D341Med (cell line): ENCODE results near the gene NPC1L1.
"Not testable (repeated sequence)": the region's sequence is repeated elsewhere in the genome, so short reads cannot be mapped to it uniquely, and the experiment has no call there.

Experiments
- DNase-seq: peaks from one replicate; pipeline ENCODE4 v3.0.0; 2012; ENCODE audit warnings: low spot score

The NPC1L1 gene

DNA sequence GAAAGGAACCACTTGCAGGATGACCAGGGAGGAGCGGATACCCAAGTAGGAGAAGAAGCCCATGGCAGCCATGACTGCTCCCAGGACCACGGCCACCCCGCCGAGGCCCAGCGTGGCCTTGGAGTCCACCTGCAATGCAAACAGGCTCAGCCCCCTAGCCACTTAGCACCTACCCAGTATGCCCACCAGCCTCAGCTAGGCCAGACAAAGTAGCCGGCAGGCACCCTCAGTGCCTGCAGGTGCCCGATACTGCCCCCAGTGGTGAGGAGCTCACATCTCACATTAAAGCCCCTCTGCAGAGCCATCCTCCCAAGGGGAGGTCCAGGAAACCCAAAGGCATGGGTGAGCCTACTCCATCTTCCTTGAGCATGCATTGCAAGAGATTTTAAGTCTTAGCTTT is 6.6 kb downstream of the NPC1L1 start:
- peak; percentile 86 for DNase-seq

DNA sequence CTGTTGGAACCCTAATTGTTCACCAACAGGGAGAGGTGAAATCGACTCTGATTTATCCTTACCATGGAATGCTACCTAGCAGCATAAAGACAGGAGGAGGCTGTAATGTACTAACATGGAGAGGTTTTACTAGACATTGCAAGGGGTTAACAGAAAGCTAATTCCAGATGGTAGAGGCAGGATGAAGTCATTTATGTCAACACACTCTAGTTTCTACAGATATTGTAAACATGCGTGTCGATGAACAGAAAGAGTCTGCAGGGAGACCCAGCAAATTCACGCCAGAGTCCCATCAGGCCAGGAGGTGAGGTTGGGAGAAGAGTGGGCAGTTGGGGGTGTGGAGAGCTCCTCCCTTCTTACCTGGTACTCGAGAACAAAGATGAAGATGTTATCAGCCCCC is 7.0 kb downstream of the NPC1L1 start:
- DNase-seq = no peak

DNA sequence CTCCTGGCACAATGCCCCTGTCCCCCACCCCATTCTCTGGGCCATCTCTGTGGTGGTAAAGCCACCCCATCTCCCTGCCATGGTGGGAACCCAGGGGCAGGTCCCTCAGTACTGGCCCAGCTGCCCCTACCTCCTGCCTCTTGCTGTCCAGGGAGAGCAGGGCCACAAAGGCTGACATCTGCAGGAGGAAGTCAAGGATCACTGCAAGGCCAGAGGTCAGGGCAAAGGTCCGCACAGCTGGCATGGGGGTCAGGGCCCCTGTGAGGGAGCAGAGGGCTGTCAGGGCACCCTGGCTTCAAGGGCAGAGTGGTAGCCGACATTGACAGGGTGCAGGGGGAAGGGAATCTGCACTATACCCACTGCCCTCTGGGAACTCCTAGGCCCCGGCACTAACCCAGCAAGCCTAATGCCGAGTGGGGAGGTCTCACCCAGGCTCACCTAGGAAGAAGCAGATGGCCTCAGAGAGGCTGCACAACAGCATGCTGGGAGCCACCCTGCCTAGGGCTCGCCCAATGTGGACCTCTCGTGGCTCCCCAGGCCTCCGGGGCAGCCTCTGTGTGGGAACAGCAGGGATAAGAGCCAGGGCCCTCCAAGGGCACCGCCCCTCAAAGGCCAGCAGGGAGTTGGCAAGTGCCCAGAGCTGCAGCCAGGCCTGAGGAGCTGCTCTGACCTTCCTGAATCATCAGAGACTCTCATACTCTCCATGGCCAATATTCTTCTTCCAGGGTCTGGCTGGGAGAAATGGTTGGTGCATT is 7.7 kb downstream of the NPC1L1 start:
- peak; percentile 30 for DNase-seq

DNA sequence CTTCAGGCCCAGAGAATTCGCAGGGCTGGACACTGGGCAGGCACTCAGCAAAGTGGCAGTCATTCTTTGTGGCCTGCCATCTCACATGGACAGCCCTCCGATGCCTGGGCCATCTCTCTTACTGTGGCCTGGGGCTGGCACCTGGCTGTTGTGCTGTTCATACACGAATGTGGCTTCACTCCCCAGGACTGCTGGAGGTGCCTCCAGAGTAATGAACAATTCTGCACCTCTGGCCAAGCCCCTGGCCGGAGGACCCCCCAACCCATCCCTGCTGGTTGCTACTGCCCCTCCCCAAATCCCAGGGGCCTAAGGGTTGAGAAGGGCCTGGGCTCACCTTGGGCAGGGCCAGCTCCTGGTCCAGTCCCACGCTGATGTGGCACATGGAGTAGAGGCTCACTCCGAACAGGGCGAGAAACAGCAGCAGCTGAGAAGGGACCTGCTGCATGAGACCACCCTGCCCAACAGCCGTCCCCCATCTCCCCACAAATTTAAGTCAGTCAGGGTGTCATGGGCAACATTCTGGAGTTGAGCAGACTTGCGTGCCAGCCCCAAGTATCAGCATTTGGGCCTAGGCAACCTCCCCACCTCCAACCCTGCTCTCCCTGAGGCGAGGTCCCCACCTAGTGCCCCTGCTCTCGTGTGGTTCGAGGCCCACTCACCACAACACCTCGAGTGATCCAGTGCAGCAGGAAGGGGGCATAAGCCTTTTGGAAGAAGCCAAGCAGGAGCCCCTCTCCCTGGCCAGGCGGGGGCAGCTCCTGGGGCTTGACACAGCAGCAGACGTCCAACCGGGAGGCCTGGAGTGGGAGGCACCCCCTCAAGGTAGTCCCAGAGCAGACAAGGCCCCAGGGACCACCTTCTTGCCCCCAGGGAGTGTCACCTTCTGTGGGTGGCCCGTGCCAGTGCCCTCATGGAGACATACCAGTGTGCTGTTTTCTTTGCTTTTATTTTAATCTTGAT is 9.4 kb downstream of the NPC1L1 start:
- DNase-seq = peak; percentile 24

DNA sequence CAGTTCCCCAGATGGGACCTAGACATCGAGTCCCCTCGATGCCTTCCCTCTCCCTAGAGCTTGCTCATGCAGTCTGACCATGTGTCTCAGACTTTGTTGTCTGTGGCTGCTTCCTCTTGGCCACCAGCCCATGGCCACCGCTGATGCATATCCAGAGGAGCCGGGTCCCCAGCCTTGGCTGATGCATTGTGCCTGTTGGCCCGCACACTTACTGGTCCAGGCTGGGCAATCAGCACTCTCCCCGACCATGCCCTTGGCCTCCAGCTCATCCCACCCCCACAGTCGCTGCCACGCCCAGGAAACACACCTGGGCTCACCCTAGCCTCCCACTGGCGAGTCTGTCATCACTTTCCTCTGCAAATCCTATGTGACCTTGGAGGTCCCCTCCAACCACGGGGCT is 10.1 kb downstream of the NPC1L1 start:
- DNase-seq = peak; percentile 18

DNA sequence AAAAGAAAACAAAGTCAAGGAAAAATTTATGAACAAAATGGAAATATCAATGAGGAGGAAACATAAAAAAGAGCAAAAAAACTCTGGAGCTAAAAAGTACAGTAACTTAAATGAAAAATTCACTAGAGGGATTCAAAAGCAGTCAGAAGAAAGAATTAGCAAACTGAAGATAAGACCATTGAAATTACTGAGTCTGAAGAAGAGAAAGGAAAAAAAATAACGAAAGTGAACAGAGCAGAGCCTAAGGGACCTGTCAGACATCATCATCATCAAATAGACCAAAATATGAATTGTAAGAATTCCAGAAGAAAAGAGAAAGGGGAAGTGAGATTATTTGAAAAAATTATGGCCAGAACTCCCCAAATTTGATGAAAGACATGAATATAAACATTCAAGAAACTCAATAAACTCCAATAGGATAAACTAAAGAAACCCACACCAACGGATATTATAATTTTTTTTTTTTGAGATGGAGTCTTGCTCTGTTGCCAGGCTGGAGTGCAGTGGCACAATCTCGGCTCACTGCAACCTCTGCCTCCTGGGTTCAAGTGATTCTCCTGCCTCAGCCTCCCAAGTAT is 16.2 kb downstream of the NPC1L1 start:
- no peak for DNase-seq

DNA sequence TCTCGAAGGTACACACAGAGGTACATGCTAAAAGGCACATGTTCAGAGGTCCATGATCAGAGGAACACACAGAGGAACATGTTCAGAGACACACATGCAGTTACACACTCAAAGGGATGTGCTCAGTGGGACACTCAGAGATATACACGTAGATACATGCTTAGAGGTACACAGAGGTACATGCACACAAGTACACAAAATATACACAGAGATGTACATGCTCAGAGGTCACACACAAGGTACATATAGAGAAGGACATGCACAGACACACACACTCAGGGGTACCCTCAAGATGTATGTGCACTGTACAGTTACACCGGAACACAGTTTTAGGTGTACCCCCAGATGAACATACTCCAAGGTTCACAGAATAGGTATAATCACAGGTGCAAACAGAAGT is 18.8 kb downstream of the NPC1L1 start:
- no peak for DNase-seq

DNA sequence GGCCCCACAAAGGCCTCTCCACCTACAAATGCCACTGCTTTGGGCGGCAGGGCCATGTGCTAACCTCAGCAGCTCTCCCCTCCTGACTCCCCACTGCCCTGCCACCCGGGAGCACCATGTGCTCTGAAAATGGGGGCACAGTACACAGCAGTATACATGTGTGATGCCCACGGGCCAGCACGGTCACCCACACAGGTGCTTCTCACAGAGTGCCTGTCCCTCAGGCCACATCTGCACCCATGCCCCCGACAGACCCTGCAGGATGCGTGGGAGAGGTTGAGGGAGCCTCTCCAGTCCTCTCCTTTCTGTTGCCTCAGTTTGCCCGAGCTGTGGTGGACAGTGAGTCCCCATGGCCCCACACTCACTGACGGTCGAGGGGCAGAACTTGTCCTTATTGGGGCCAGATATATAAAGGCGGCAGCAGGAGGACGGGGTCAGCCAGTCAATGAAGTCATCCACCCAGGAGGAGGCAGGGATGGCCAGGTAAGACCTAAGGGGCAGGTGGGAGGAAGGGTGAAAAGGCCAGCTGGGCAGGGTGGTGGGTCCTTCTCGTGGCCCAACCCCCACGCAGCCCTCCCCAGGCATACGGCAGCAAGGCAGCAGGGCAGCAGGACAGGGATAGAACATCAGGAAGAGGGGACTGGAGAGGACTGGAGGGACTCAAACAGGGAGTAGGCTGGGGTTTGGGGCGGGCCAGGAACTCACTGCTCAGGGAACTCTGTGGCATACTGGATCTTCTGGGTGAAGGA is 19.6 kb downstream of the NPC1L1 start:
- no peak for DNase-seq

DNA sequence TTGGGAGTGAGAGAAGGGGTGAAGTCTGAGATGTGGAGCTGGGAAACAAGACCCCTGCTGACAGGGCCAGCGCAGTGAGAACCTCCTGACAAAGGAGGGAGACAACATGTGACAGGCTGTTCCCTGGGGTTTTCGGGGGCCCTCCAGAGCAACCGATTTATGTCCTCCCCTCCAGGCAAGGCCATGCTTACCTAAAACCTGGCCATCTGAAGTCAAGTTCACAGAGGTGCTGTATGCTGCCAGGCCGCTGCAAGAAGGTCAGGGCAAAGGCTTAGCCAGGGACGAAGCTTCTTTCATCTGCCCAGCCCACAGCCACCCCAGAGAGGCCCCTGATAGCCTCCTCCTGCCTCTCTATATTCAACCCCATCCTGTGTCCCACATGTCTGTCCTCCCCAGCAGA is 20.6 kb downstream of the NPC1L1 start:
- no peak for DNase-seq

DNA sequence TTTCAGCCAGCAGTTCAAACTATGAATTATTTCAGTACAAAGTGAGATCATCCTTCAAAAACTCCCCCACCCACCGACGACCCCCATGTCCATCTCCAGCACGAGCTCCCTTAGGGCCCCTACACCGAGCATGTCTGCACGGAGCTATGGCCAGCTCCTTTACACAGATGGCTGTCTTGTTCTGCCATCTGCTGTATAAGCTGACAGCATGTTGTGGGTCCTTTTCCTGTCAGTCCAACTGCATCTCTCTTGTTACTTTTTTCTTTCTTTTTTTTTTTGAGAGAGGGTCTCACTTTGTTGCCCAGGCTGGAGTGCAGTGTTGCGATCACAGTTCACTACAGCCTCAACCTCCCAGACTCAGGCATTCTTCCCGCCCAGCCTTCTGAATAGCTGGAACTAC is 21.6 kb downstream of the NPC1L1 start:
- peak; percentile 28 for DNase-seq

DNA sequence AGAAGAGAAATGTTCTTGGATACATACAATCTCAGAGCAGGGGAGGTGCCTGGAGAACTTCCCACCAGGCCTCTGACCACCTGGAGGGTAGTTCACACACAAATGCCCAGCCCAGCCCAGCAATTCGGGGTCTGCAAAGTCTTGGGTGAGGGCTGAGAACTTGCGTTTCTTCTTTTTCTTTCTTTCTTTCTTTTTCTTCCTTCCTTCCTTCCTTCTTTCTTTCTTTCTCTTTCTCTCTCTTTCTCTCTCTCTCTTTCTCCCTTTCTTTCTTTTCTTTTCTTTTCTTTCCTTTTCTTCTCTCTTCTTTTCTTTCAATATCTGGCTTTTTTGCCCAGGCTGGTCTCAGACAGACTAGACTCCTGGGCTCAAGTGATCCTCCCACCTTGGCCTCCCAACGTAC is 22.4 kb downstream of the NPC1L1 start:
- no peak for DNase-seq

DNA sequence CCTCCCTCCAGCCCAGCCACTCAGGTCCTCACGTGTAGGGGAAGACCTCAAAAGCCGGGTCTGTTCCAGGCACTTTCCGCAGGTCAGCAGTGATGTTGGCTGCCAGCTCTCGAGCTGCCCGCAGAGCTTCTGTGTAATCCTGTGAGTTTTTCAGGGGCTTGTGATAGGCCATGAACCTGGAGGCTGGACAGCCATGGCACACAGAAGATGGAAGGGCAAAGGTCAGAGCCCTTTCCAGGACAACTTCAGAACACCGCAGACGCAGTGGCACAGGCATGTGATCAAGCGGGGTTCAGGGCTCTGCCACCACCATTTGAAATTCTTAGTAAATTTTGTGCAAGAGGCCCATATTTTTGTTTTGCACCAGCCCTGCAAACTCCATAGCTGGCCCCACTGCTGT is 24.0 kb downstream of the NPC1L1 start:
- DNase-seq = no peak

DNA sequence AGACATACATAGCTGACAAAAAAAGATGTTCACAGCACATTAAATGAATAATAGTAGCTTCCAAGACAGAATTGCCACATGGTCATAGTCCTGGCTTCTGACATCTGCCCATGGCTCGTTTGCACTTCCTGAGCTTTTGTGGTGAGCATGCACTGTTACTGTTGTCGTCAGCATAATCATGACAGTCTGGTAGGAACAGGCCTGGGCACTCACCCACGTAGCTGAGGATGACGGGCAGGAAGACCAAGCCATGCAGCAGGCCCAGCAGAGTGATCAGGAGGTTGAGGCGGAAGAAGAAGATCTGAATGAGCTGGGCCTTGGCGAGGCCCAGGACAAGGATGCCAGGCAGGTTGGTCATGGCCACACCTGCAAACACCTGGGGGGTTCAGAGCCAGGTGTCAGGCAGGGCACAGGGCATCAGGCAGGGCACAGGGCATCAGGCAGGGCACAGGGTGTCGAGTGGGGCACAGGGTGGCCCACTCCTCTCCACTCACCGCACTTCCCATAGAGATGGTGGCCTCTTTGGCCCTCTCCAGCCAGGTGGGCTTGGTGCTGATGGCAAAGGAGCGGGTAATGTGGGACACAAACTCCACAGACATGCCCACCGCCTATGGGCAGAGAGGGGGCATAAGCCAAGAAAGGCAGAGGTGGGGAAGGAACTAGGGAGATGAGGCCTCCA is 25.4 kb downstream of the NPC1L1 start:
- DNase-seq = no peak

DNA sequence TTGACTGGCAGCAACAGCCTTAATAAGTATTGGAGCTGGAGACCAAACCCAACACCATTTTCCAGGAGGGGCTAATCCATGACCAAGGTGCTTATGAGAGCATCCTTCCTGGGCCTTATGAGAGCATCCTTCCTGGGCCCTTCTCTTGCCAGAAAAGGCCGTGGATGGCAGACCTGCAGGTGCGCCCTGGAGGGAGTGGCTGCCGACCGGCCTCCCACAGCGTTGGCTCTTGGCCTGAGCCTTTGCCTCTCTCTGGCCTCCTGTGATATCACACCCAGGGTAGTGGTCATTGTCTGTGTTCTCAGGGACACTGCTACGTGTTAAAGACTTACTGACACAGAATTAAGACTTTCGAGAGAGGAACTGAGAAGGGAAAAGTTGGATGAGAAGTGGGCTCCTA is 28.4 kb downstream of the NPC1L1 start:
- DNase-seq = no peak

DNA sequence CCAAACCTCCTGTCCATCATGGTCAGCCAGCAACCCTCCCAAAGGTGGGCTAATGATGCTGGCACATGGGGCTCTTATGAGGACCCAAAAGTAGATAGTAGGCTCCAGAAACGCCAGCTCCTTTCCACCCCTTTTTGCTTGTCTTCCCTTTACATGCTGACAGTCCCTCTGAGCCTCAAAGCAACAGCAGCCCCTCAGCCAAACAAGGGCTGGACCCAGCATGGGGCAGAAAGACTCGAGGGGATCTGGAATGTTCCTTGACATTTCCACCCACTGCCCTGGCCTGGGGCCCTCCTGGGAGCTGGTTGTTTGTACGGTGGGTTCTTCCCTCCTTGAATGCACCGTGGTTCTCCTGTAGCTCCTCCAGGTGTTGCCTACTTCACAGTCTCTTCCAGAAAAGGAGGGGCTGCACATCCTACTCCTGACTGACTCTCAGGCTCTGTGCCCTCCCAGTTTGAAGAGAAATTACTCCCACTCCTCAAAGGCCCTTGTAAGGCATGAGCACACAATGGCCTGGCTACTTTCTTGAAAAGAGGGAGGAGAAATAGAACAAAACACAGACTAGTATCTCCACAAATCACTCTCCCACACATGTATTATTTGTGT is 29.2 kb downstream of the NPC1L1 start:
- DNase-seq = no peak

DNA sequence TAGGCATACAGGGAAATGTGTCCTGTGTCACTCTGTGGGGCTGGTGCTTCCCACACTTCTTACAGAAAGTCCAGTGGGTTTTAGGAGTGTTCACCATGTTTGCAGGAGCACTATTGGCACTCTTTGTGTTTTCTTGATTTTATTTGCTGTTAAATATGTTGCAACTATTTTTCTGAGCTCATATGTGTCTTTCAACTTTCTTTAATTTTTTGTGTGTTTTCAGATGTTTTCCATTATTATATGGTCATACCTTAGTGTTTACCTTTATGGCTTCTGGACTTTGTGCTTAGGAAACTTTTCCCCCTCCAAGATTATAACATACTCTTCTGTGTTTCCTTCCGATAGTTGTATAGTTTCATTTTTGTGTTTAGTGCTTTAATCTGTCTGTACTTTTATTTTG is 29.9 kb downstream of the NPC1L1 start:
- no peak for DNase-seq

DNA sequence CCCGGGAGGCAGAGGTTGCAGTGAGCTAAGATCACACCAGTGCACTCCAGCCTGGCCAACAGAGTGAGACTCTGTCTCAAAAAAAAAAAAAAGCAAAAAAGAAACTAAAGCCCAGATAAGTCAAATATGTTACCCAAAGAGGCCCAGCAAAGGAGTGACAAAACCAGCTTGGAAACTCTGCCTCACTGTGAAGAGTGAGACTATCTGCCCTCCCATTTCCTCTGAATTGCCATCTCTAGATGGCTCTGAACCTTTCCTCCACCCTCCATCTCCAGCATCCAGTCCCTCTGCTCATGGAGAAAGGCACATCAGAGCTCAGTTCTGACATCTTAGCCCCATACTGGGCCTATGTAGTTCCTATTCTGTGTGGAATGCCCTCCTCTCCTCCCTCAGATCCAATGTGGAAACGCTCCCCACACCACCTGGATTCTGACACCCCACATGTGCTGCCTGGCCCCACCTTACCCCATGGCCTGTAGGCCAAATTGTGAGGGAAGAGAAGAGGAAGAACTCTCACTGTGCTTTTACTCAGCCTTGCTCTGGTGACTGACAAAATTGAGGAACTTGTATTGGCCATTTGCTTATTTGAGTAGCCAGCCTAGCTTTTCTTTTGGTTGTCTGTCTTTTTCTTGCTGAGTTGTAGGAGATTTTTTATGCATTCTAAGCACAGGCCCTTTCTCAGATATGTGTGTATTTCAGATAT is 32.7 kb downstream of the NPC1L1 start:
- no peak for DNase-seq

DNA sequence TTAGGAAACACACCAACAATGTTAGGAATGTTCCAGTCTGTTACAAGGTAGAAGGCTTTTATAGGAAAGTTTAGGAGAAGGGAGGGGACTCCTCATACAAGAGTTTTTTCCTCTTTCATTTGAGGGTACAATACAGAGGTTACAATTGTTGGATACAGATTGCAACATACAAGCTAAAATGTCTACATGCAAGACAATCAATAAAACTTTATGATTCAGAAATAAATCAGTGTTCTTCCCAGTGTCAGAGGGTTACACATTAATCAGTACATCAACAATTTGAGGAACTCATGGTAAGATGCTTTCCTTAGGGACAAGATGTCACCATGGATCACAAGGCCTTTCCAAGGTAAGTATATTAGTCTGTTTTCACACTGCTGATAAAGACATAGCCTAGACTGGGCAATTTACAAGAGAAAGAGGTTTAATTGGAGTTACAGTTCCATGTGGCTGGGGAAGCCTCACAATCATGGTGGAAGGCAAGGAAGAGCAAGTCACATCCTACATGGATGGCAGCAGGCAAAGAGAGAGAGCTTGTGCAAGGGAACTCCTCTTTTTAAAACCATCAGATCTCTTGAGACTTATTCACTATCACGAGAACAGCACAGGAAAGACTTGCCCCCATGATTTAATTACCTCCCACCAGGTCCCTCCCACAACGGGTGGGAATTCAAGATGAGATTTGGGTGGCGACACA is 34.4 kb downstream of the NPC1L1 start:
- not testable (repeated sequence) for DNase-seq

DNA sequence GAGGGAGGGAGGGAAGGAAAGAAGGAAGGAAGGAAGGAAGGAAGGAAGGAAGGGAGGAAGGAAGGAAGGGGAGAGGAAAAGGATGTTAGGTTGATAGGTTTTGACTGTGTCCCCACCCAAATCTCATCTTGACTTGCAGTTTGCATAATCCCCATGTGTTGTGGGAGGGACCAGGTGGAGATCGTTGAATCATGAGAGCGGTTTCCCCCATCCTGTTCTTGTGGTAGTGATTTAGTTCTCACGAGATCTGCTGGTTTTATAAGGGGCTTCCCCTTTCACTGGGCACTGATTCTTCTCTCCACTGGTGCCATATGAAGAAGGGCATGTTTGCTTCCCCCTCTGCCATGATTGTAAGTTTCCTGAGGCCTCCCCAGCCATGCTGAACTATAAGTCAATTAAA is 35.5 kb downstream of the NPC1L1 start:
- DNase-seq = no peak
